CD4-positive, alpha-beta T cell treated with Interleukin-4 for 4 hours (primary cell): ENCODE measurements around the gene GPR50.

ENCODE experiments used
- DNase-seq: peaks from one replicate; pipeline ENCODE4 v3.0.0-alpha.2; 2020

GPR50 gene

DNA sequence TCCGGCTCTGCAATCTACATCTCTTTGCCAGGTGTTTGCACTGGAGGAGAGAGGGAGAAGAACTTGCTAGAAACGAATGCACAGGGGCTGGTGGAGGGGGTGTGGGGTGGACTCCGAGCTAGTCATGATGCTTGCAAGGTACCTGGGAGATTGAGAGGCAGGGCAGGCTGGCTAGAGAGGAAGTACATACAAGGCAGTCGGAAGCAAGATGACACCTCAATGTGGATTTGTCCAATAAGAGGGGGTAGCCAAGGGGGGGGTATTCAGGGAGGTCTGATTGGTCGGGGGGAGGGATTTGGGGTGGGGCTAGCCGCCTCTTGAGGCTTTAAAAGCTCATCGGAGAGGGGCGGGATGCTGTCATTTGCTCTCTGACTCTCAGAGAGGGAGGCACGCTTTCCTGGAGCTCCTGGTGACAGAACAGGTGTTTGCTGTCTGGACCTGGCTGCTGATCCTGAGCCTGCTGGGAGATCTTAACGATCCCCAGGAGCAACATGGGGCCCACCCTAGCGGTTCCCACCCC is at the start of gene GPR50:
Gene GPR50 (plus strand): TSS at position 354 of the 520 bp plus-strand sequence. CDS start 138 bp downstream, at position 492.
- no peak for DNase-seq

DNA sequence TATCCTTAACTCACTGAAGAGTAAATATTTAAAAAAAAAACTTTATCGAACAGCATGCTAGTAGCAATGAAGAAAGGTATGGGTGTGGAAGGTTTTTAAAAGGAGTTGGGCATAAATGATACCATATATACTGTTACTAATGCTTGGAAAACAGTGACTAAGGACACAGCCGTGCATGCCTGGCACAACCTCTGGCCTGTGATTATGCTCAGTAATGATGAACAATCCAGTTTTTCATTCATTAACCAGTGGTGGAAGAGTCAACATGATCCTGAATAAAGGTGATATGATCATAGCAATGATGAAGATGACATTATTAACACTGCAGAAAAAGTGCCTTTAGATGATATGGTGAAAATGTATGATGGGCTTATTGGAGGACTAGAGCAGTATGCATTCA is 43.9 kb upstream of the GPR50 start:
- no peak for DNase-seq

DNA sequence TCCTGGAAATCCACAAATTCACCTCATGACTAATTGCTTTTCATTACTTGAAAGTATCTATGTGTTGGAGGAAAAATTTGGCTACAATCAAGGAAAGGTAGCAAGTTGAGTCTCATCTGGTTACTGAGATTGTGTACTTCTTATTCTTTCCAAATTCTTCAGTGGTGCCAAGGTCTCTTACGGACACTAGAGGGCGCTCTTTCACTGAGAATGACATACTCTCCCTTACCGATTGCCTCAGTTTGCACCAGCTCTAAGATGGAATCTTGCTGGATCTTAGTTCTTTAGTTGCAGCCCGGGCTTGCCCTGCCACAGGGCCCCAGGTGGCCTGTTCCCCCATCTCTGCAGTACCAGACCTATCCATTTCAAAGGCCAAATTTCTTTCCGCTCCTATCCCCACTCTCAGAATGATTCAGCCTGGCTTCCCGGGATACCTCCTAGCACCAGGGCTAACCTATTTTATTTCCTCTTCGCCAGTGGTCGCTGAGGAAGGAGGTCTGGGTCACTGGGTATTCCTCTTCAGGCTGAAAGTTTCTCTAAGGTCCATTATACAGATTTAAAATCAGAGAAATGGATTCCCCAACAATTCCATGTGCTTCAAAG is 24.6 kb upstream of the GPR50 start:
- peak; percentile 42 for DNase-seq

DNA sequence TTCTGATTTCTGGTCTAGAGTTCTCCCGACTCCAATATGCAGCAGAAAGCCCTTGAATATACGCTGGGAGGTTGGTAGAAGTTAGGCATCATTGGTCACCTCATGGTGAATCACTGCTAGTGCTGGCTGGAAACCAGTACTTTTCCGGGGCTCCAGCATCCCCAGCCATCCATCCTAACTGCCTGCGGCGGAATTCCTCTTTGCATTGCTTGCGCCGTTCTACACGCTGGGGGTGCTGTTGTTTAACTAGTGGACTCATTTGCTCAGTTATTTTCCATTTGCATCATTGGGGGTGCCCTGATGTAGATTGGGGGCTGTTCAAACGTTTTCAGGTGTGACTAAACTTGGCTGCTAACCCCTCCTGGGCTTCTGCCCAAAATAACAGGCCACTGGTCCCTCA is 23.3 kb upstream of the GPR50 start:
- no peak for DNase-seq

DNA sequence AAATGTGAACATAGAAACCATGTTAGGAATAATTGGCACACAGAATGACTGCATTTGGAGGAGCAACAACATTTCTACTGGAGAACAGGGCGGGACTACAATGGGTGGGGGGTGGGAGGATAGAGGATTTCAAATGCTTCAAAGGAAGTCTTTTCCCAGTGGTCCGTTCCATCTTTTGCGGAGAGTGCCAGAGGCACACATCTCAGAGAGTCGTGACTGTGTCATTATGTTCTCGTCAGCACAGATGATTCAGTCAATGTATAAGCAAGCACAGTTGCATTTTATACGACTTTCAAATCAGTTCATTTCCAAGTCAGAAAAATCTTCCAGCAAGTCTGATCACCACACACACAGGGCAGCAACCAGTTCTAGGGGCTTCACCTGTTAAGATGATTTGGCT is 22.7 kb upstream of the GPR50 start:
- no peak for DNase-seq

DNA sequence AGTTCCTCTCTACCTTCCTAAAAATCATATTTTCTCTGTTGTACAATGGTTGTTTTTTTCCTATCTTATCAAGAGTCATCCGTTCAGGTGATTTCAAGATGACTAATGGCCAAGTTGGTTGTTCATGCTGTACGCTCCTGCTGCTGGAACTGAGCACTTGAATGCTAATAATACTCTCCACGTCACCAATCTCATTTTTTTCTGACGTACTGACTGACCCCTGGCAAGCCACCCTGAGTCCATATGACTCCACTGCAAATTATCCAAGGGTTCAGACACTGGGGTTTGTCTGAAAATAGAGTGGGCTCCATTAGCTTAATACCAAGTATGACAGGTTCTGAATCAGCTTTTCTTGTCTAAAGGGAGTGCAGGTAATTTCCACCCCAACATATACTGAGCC is 21.1 kb upstream of the GPR50 start:
- DNase-seq, result no peak

DNA sequence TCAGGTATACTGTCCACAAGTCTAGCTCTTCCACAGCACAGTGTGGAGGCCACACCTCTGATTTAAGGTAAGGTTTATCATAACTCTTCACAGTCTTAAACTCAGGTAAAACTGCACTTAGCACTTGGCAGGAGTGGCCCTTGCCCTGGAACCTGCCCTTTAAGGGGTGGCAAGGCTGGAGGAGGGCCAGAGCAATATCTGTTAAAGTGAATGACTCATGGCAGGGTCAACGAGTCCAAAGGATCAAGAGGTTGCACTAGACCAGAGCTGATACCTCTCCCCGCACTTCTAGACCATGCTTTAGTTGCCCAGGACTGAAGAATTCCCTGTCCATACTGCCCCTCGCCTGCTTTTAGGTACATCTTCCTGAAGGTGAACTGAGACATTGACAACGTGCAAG is 14.7 kb upstream of the GPR50 start:
- DNase-seq, result no peak

DNA sequence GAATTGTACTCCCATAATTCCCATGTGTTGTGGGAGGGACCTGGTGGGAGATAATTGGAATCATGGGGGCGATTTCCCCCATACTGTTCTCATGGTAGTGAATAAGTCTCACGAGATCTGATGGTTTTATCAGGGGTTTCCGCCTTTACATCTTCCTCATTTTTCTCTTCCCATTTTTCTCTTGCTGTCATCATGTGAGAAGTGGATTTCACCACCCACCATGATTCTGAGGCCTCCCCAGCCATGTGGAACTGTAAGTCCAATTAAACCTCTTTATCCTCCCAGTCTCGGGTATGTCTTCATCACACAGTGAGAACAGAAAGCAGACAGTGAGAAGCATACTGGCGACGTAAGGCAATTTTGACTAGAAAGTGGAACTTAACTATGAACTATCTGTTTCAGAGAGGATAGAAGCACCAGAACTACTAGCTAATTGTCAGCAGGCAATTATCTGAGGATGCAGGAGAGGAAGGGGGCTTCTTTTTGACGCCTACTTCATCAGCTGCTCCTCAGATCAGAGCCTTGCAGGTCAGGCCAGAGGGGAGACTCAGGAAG is 8.5 kb upstream of the GPR50 start:
- DNase-seq, result no peak

DNA sequence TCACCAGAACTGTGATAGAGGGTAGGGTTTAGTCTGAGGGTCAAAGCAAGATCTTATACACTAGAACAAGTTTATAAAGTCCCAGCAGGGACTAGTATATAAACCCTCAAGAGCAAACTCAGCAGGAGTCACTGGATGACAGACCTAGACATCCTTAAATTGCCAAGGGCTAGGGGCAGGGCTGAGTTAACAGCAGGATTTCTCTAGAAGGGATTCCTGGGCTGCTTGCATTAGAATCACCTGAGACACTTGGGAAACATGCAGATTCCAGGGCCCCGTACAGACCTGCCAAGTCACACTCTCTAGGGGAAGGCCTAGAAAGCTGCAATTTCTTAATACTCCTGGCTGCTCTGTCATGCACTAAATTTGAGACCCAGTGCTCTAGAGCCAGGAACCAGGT is 6.6 kb upstream of the GPR50 start:
- no peak for DNase-seq

DNA sequence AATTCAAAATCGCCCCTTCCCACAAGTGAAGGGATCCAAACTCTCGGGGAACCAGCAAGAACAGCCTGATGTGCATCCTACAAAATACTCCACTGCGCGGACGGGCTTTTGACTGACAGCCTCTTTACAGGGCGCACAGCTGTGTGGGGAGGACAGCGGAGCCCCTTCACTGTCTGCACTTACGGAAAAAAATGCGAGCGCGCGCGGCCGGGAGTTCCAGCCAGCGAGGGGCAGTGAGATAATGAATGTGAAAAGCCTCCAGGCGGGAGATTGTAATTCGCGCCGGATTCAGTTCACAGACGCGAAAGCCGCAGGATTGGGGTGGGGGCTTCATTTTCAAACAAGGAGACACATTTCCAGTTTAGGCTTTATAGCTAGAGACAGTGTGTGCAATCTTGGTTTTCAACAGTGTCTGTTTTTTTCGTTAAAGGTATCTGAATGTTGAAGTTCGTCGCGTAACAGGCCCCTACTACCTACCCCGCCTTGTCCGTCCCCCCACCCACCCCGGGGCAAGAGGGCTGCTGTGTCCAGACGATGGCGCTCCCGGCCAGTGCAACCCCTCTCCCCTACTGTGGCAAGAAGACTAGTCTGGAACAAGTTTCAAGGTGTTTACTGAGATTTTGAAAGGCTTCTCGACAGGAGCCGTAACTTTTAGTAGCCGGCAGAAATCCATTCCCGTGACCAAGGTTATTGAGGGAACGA is 1.7 kb upstream of the GPR50 start:
- no peak for DNase-seq

DNA sequence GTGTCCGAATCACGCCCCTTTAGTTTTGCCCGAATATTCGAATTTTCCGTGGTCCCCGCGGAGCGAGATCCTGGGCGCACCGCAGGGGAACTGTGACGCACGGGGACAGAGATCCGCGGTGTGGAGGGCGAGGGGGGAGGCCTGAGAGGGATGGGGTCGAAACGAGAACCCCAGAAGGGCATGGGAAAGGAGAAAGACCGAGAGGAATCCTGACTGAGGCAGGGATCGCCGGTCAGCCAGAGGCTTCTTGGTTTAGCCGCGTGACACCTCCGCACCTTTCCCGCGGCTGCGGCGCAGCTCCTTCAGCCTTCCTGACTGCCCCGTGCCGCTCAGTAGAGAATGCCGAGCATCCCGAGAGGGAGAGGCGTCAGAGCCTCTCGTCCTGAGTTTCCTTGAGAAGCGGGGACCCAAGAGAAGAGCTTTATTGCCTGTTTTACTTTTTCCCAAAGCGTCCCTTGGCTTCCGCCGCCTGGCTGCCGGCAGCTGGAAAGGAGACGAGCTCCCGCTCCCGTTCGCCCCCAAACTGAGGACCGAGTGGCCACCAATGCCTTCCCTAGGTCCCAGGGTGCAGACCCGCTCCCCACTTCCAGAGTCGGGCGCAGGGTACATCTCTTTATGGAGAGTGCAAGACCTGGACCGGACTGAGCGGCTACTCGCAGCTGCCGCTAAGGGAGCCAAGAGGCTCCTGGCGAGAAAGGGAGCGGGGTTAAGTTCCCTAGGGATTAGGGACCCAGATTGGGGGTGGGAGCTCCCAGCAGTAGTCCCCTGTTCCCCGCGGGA is 911 bp upstream of the GPR50 start:
- DNase-seq, result no peak

DNA sequence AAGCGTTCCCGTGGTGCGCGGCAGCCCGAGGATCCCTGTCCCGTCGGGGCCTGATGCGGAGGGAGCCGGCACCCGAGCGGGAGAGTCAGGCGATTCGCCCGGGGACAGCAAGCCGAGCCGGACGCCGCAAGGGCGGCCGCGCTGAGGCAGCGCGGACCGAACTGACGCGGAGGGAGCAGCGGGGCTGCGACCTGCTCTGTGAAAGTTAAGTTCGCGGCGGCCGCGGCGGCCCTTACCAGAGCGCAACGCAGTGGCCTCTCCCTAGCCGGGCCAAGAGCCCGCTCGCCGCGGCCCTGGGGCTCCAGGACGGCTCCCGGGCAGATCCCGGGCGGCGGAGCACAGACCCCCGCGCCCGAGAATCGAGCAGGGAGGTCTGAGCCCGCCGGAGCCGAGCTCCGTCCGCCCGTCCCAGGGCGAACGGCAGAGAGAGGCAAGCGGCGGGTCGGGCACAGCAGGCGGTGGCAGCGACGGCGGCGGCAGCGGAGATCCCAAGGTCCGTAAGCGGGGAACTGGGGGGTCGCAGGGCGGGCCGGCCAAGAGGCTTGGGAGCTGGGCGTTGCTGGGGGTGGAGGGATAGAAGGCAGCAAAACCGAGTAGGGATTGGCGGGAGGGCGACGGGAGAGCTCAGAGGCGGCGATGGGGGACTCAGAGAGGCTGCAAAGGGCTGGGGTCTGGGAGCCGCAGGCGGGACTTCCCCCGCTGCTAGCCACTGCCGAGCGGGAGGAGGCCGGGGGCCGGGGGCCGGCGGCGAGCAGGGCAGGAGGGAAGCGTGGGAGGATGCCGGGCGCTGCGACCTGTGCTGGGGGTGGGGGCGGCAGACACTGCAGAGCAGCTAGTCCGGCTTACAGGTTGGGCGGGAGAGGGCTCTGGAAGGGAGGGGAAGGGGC is 1.0 kb downstream of the GPR50 start:
- no peak for DNase-seq

DNA sequence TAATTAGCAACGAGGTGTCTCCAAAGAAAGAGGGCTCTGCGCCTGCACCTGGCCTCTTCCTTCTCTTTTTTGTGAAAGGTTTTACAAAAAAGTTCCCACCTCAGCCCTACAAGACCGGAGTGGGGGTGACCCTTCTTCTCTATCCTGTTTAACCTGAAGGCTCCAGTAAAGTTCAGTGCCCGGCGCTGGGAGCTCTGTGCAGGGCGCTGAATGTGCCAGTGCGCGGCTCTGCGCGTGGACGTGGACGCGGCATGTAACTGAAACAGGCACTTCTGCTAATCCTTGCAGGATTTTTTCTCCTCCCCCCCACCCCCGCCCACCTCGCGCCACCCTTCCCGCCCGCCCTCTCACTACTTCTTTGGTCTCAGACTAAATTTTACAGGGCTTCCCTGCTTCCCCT is 2.4 kb downstream of the GPR50 start:
- DNase-seq, result no peak

DNA sequence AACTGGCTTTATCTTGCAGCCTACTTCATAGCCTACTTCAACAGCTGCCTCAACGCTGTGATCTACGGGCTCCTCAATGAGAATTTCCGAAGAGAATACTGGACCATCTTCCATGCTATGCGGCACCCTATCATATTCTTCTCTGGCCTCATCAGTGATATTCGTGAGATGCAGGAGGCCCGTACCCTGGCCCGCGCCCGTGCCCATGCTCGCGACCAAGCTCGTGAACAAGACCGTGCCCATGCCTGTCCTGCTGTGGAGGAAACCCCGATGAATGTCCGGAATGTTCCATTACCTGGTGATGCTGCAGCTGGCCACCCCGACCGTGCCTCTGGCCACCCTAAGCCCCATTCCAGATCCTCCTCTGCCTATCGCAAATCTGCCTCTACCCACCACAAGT is 4.0 kb downstream of the GPR50 start:
- no peak for DNase-seq

DNA sequence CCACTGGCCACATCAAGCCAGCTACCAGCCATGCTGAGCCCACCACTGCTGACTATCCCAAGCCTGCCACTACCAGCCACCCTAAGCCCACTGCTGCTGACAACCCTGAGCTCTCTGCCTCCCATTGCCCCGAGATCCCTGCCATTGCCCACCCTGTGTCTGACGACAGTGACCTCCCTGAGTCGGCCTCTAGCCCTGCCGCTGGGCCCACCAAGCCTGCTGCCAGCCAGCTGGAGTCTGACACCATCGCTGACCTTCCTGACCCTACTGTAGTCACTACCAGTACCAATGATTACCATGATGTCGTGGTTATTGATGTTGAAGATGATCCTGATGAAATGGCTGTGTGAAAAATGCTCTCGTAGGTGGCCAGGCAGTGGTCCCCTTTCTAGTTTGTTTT is 4.7 kb downstream of the GPR50 start:
- no peak for DNase-seq

DNA sequence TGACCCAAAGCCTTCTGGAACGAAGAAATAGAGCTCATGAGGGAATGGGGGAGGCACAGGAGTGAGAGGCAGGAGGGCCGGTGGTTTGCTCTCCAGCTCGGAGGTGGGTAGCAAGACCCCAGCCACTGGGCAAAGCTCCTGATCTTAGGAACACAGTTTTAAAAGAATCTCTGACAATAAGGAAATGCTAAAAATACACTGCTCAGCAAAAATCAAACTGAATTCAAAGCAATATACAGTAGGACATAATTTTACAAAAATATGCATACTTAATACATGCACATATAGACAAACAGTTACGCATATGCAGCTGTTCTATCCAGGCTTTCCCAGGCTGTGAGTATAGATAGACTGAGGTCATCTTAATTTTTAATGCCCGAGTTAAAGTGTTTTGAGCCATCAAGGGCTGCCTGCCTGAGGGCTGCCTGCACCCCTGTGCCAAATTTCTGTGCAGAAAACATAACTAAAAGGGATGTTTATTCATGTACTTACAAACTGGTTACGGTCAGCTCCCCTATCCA is 6.9 kb downstream of the GPR50 start:
- no peak for DNase-seq

DNA sequence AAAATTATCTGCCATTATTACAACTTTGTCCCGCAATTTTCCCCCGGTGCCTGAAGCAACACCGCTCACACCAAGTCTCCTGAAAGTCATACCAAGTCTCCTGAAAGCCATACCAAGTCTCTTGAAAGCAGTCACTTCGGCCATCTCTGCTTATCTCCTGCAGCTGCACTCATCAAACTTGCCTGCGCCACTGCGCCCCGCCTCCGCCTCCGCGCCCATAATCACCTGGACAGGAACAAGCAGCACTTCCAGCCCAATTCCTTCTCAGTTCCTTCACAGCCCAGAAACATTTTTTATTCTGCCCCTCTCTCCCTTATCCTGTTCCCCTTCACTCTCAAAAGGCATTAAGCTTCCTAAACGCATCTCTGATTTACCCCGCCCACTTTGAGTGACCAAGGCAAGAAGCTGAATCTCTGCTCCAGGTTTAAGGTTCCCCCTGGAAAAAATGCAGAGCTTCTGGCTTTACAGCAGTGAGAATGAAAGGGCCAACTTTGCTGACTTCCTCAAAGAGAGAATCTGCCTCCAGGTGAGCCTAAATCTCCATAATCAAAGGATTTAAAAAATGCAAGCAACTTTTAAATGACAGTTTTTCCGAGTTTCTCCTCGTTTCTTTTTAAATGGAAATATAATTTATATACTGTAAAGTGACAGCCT is 7.7 kb downstream of the GPR50 start:
- DNase-seq, result no peak

DNA sequence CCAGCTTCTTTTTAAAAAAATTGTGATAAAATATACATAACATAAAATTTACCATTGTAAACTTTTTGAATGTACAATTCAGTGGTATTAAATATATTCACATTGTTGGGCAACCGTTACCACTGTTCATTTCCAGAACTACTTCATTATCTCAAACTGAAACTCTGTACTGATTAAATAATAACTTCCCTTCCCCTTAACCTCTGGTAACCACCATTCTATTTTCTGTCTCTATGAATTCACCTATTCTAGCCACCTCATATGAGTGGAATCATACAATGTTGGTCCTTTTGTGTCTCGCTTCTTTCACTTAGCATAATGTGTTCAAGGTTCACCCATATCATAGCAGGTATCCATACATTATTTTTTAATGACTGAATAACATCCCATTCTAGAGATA is 8.3 kb downstream of the GPR50 start:
- DNase-seq, result no peak

DNA sequence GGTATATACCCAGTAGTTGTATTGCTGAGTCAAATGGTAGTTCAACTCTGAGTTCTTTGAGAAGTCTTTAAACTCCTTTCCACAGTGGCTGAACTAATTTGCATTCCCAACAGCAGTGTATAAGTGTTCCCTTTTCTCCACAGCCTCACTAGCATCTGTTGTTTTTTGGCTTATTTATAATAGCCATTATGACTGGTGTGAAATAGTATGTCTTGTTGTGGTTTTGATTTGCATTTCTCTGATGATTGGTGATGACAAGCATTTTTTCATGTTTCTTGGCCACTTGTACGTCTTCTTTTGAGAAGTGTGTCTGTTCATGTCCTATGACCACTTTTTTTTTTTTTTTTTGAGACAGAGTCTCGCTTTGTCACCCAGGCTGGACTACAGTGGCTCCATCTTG is 30.5 kb downstream of the GPR50 start:
- no peak for DNase-seq

DNA sequence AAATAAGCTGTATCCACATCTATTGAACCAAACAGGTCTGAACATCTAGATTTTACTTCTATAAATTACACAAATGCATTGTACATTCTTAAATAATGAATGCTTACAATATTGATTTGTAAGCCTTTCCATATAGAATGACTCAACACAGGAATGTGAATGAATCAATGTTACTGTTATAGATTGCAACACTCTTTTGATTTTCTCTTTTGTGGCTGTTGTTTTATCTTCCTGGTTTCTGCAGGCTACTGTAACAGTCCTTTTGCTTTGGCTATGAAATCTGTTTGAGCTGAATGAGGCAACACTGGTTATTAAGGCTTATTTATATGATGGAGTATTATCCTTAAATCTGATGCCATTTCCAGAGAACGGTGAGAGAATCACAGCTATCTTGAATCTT is 49.5 kb downstream of the GPR50 start:
- DNase-seq, result no peak

DNA sequence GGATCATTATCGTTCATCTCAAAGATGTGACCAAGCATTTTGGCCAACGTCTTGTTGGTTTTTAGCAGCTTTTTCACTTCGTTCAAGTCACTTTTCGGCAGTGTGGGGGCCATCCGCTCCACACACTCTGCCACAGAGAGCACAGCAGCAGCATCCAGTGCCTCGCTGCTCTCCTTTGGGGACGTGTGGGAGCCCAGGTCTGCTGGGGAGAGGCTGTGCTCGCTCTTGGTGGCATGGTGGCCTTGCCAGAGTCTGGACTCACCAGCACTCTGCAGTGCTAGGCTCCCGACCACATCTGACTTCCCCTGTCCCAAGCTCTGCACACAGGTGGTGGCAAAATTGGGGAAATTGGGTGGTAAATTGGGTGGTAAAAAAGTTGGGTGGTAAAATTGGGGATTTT is 50.6 kb downstream of the GPR50 start:
- DNase-seq, result no peak

DNA sequence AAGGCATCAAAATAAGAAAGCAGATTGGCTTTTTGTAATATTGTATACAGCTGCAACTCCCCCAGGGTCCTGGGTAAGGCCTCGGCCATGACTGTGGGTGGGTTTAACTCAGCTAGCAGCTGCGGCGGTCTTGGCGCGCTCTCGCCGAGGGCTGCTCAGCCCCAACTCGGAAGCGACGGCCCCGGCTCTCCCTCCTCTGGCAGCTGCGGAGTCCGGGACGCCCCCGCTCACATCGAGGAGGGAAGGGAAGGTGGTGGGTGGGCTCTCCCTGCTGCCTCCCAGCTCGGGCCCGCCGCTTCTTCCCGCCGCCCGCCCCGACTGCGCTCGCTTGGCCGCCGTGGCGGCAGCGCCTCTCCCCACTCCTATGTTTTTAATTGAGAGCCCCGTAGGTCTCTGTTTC is 51.2 kb downstream of the GPR50 start:
- DNase-seq, result no peak
